WI38 (cell line): ENCODE measurements around the gene FMNL2.

Experiments
- H3K4me3 ChIP-seq: 2 replicates; pipeline ENCODE4 v1.5.1; 2011; ENCODE audit warnings: low read depth, mild to moderate bottlenecking, control low read depth, low read length
- TF ChIP-seq, protein P1 (sequence below): IDR thresholded peaks from 2 replicates; pipeline ENCODE4 v1.5.1; 2012; ENCODE audit warnings: low read depth, mild to moderate bottlenecking, control low read depth, low read length

Gene FMNL2

GRCh38 chr2:152419944-152420343 lies 85.0 kb downstream of the FMNL2 start:
- TF ChIP-seq, protein P1, sequence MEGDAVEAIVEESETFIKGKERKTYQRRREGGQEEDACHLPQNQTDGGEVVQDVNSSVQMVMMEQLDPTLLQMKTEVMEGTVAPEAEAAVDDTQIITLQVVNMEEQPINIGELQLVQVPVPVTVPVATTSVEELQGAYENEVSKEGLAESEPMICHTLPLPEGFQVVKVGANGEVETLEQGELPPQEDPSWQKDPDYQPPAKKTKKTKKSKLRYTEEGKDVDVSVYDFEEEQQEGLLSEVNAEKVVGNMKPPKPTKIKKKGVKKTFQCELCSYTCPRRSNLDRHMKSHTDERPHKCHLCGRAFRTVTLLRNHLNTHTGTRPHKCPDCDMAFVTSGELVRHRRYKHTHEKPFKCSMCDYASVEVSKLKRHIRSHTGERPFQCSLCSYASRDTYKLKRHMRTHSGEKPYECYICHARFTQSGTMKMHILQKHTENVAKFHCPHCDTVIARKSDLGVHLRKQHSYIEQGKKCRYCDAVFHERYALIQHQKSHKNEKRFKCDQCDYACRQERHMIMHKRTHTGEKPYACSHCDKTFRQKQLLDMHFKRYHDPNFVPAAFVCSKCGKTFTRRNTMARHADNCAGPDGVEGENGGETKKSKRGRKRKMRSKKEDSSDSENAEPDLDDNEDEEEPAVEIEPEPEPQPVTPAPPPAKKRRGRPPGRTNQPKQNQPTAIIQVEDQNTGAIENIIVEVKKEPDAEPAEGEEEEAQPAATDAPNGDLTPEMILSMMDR: no peak
- H3K4me3 ChIP-seq: no peak overlapping the region

GRCh38 chr2:152420363-152420762 lies 85.4 kb downstream of the FMNL2 start:
- TF ChIP-seq, protein P1: no peak
- H3K4me3 ChIP-seq: no peak overlapping the region

DNA sequence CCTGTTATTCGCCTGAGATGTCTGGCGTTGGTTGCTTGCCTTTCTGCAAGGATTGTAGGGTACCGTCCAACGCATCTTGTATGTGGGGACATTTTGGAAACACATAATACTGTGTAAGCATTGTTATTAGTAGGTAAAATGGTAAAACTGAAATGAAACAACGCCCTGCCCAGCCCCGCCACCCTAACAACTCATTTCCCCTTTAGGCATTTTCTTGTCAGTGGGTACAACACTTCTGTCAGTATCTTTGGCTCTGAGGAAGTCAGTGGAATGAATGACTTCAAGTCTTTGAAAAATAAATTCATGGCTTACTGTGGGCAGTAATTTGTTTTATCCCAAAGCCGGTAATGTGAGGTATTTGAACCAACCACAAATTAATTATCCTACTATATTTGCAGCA lies 86.0 kb downstream of the FMNL2 start:
- TF ChIP-seq, protein P1: no peak
- no peak overlapping the region for H3K4me3 ChIP-seq

DNA sequence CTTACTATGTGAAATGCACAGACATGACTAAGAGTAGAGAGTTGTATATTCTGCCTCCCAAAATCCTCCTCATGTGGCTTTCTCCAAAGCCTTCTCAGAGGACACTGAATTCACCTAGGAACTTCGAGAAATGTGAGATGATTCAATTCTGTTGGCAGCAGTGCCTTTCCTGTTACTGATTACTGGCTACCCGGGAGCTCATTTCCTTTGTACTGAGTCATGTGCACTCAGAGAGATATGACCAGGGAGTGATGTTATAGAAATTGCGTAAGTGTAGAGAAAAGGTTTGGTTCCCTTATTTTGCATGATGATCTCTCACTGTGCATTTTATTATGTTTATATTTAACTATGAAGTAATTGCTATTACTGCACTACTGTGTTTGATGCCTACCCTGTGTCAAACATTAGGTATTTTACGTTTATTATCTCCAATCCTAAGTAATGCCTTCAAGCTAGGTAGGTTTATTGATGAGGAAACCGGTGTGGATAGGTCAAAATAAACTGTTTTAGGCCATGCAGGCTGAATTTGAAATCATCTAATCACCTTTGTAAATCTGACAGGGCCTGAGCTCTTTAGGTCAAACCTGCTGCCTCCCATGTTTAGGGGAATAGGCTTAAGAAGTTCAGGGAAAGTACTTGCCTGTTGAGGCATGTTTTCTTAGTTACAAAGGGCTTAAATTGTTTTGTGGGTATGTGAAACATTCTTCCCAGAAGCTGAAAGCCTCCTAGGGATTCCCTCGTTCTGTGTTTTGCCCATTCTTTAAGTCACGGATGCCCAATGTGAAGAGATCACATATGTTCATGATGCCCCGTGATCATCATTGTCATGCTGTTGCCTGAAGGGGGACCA lies 86.8 kb downstream of the FMNL2 start:
- TF ChIP-seq, protein P1: no peak
- no peak overlapping the region for H3K4me3 ChIP-seq

DNA sequence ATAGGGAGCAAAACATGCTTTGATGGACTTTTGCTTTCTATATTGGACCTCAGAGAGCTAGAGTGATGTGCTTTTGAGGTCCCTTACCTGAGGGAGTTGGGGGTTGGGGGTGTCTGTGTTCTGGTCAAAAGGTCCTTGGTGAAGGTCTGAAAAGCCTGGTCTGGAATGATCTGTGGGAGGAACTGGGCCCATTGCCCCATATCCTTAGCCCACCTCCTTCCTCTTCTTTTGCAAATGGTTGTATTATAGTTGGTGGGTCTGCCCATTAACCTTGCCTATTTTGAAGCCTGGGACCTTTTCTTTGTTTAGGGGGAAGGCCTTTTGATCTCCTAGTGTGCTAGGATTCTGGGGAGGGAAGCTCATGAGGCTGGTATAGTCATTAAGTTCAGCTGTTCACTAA lies 88.7 kb downstream of the FMNL2 start:
- TF ChIP-seq, protein P1: no peak

GRCh38 chr2:152425765-152426727 lies 91.1 kb downstream of the FMNL2 start:
- TF ChIP-seq, protein P1: no peak
- H3K4me3 ChIP-seq: no peak overlapping the region

More for the DNA sequence above, 88.7 kb downstream of the FMNL2 start:
- H3K4me3 ChIP-seq: no peak overlapping the region

DNA sequence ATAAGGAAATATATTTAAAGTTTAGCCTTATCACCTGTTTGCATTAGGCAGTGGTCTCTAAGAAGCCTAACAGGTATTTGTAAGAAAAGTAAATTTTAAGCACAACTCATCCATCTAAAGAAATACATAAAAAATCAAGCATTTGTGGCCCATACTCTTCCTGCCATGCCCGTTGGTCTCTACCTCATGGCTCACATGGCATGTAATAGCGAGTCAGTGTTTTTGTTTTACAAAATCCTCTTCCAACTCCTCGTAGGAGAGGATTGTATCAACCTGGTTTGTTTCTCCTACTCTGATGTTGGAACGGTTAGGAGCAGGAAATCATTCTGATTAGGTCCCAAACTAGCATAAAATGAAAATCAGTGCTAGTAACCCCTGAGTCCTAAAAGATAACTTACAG lies 91.8 kb downstream of the FMNL2 start:
- H3K4me3 ChIP-seq: no peak overlapping the region

More for the DNA sequence above, 91.8 kb downstream of the FMNL2 start:
- TF ChIP-seq, protein P1: no peak
